HL-60 (cell line): ENCODE measurements around the gene SORL1.

Experiments used
- DNase-seq, 2 experiments: peaks; one replicate each; pipeline ENCODE4 v3.0.0-alpha.2; 2010 to 2020; ENCODE audit warnings: low read depth in 1 of 2, low spot score in 1 of 2
- H3K27ac ChIP-seq: fragments of 250-450 bp; sonication (Bioruptor Pico); replicated peaks from 2 replicates; pipeline ENCODE4 v1.5.1; 2020; ENCODE audit warnings: mild to moderate bottlenecking, moderate library complexity
- H3K27me3 ChIP-seq: fragments of 250-450 bp; sonication (Bioruptor Pico); 2 replicates; pipeline ENCODE4 v1.5.1; 2021; ENCODE audit warnings: mild to moderate bottlenecking, moderate library complexity; ENCODE audit not compliant: insufficient read depth, poor library complexity, severe bottlenecking
- H3K4me3 ChIP-seq: replicated peaks from 2 replicates; pipeline ENCODE4 v1.5.1; 2011; ENCODE audit warnings: mild to moderate bottlenecking, control low read depth, low read length; ENCODE audit not compliant: insufficient read depth
- GABPA ChIP-seq: IDR thresholded peaks from 2 replicates; pipeline ENCODE4 v1.6.1; 2012; ENCODE audit warnings: low read depth
- POLR2AphosphoS5 ChIP-seq: IDR thresholded peaks from 2 replicates; pipeline ENCODE4 v1.6.1; 2012; ENCODE audit warnings: low read depth
- SPI1 ChIP-seq: IDR thresholded peaks from 2 replicates; pipeline ENCODE4 v1.6.1; 2012; ENCODE audit warnings: low read depth, mild to moderate bottlenecking, borderline replicate concordance
- TF ChIP-seq, protein P1 (sequence below): IDR thresholded peaks from 2 replicates; pipeline ENCODE4 v1.6.1; 2012; ENCODE audit warnings: low read depth; ENCODE audit not compliant: insufficient replicate concordance
- TF ChIP-seq, protein P2 (sequence below): IDR thresholded peaks from one replicate; pipeline ENCODE4 v1.5.1; 2011; ENCODE audit warnings: low read length, control low read depth, inconsistent platforms; ENCODE audit not compliant: insufficient read depth

SORL1 gene

DNA sequence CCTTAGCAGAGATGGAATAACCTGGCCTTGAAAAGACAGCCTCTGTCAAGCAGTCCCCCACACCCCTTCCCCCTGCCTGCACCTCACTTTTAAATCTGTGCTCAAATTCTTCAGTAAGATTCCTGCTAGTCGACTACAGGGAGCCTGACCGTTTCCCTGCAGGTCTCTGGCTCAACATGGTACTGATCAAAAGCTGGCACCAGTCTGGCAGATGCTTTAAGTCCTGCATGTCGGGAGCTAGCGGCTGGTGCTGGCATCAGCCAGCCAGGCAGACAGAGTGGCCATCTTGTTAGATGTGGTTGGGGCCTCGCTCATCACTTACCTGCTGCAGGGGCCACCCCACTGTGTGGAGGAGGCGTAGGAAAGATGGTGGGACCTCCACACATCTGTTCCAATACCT lies 205.0 kb downstream of the SORL1 start:
- Histone ChIP-seq H3K27ac (no peak overlapping the region), H3K4me3 (no peak overlapping the region), H3K27me3 (no peaks in the 10 kb centered on the region)
- no peak for TF ChIP-seq GABPA
- TF ChIP-seq, protein P1, sequence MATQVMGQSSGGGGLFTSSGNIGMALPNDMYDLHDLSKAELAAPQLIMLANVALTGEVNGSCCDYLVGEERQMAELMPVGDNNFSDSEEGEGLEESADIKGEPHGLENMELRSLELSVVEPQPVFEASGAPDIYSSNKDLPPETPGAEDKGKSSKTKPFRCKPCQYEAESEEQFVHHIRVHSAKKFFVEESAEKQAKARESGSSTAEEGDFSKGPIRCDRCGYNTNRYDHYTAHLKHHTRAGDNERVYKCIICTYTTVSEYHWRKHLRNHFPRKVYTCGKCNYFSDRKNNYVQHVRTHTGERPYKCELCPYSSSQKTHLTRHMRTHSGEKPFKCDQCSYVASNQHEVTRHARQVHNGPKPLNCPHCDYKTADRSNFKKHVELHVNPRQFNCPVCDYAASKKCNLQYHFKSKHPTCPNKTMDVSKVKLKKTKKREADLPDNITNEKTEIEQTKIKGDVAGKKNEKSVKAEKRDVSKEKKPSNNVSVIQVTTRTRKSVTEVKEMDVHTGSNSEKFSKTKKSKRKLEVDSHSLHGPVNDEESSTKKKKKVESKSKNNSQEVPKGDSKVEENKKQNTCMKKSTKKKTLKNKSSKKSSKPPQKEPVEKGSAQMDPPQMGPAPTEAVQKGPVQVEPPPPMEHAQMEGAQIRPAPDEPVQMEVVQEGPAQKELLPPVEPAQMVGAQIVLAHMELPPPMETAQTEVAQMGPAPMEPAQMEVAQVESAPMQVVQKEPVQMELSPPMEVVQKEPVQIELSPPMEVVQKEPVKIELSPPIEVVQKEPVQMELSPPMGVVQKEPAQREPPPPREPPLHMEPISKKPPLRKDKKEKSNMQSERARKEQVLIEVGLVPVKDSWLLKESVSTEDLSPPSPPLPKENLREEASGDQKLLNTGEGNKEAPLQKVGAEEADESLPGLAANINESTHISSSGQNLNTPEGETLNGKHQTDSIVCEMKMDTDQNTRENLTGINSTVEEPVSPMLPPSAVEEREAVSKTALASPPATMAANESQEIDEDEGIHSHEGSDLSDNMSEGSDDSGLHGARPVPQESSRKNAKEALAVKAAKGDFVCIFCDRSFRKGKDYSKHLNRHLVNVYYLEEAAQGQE = no peak
- TF ChIP-seq, protein P2, sequence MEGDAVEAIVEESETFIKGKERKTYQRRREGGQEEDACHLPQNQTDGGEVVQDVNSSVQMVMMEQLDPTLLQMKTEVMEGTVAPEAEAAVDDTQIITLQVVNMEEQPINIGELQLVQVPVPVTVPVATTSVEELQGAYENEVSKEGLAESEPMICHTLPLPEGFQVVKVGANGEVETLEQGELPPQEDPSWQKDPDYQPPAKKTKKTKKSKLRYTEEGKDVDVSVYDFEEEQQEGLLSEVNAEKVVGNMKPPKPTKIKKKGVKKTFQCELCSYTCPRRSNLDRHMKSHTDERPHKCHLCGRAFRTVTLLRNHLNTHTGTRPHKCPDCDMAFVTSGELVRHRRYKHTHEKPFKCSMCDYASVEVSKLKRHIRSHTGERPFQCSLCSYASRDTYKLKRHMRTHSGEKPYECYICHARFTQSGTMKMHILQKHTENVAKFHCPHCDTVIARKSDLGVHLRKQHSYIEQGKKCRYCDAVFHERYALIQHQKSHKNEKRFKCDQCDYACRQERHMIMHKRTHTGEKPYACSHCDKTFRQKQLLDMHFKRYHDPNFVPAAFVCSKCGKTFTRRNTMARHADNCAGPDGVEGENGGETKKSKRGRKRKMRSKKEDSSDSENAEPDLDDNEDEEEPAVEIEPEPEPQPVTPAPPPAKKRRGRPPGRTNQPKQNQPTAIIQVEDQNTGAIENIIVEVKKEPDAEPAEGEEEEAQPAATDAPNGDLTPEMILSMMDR = no peak
- no peak for TF ChIP-seq POLR2AphosphoS5
- TF ChIP-seq SPI1 = no peak
- DNase-seq = no peak

DNA sequence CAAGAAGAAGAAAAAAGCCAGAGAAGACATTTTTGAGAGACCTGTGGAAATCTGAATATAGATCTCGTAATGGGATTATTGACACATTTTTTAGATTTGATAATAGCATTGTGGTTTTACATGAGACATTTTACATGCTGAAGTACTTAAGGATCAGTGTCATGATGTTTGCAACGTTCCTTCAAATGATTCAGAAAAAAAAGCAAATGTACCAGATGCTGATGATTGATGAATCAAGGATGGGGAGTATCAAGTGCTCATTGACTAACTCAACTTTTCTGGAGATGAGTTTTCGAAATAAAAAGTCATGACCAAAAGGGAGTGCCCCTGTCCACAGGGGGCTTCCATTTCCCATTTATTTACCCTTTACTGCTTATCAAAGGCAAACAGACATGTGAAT lies 207.7 kb downstream of the SORL1 start:
- H3K27me3 ChIP-seq = no peaks in the 10 kb centered on the region
- no peak overlapping the region for H3K4me3 ChIP-seq
- TF ChIP-seq, protein P1 = no peak
- TF ChIP-seq POLR2AphosphoS5 = no peak
- TF ChIP-seq SPI1 = no peak
- TF ChIP-seq, protein P2 = no peak
- TF ChIP-seq GABPA = no peak
- no peak overlapping the region for H3K27ac ChIP-seq
- DNase-seq = no peak

DNA sequence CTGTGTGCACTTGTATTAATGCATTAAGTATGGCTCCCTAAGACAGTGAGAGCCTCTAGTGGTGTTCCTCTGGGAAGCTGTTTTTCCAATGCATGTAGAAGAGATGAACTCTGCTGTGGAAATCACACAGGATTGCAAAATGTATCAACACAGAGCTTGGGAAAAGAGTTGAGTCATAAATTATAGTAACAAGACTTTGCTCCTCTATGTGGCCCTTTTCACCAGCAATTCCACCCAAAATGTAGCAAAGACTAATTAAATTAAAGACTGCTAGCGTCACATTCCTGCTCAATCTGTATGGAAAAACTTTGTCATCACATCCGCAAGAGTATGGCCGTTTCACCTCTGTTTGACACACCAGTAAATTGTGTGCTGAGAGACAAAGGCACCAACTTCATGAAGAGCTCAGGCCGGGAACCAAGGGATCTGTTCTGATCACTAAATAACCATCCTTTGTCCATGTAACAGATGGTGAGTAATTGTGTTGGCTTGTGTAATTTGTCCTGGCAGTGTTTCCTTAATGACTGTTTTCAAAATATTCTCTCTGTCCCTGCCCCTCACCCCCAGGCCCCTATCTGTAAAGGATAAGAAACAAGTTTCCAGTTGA lies 209.9 kb downstream of the SORL1 start:
- no peaks in the 10 kb centered on the region for H3K27me3 ChIP-seq
- H3K4me3 ChIP-seq = no peak overlapping the region
- no peak for DNase-seq
- H3K27ac ChIP-seq = no peak overlapping the region
- TF ChIP-seq, protein P1 = no peak
